COR-L47 (cell line): ENCODE measurements around the gene CYP46A1.

Source experiments
- DNase-seq: peaks from one replicate; lab custom pipeline; 2025; lab: John Stamatoyannopoulos, UW

Gene CYP46A1

GRCh38 chr14:99673305-99674063, 10.6 kb upstream of the CYP46A1 start:
- no peak for DNase-seq

- no peak for DNase-seq
Measured at GRCh38 chr14:99674064-99674650, 9.9 kb upstream of the CYP46A1 start.

- DNase-seq = no peak
Measured at GRCh38 chr14:99674776-99675381, 9.2 kb upstream of the CYP46A1 start.

DNA sequence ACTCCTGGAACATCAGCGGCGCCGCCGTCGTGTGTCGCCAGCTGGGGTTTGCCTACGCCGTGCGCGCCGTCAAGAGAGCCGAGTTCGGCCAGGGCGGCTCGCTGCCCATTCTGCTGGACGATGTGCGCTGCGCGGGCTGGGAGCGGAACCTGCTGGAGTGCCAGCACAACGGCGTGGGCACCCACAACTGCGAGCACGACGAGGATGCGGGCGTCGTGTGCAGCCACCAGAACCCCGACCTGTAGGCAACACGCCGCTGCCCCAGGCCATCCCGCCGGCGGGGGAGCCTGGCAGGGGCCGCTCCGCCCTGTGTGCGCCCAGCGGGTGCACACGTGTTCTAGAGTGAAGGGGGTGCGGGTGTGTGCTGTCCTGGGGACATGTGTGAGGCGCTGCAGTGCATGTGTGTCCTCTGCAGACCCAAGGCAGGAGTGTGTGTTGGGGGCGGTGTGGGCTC, 8.7 kb upstream of the CYP46A1 start:
- DNase-seq = no peak

- no peak for DNase-seq
Measured at GRCh38 chr14:99675951-99676350, 8.1 kb upstream of the CYP46A1 start.

DNA sequence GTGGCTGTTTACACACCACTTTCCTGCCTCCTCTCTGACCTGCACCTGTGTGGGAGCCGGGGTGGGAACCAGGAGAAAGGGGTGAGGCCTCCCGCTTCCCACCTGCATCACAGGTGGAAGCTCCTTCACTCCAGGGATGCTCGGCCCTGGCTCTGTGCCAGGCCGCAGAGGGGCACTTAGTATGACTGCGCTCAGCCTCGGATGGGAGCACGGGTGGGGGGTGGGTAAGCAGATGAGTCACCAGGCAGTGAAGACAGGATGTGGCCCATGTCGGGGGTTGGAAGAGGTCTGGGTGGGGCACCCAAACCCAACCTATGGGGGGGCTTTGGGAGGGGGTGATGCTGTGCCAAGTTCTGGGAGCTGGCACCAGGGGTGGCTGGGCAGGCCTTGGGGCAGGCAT, 7.4 kb upstream of the CYP46A1 start:
- DNase-seq = peak; percentile 5

DNA sequence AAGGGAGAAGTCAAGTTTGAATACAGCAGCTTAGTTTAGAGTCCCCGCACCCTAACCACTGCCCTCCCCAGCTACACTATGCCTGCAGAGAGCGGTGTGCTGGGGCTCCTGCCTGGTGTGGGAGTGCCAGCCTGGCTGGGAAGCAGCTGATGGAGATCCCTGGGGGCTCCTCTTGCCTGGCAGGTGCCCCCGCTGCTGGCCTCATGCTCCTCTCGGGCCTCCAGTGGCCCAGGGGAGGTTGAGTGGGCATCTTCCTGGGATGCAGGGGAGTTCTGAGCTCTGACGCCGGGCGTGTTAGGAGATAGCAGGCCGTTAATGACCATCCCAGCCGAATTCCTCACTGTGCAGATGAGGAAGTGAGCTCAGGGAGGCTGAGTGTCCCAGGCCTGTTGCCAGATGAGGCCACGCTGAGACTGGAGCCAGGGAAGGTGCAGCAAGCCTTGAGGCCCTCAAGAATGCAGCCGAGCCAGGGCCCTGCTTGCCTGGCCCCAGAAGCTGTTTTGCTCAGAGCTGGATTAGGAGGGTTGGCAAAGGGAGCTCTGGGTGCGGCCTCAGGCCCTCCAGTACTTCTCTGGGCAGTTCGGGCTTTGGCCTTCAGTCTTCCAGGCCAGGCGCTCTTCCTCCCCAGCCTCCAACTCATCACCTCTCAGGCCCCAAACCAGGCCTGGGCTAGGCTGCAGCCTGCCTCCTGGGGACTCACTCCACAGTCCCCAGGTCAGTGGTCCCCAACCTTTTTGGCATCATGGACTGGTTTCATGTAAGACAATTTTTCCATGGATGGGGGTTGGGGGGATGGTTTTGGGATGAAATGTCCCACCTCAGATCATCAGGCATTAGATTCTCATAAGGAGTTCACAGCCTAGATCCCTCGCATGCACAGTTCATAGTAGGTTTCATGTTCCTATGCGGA, 6.6 kb upstream of the CYP46A1 start:
- no peak for DNase-seq

DNA sequence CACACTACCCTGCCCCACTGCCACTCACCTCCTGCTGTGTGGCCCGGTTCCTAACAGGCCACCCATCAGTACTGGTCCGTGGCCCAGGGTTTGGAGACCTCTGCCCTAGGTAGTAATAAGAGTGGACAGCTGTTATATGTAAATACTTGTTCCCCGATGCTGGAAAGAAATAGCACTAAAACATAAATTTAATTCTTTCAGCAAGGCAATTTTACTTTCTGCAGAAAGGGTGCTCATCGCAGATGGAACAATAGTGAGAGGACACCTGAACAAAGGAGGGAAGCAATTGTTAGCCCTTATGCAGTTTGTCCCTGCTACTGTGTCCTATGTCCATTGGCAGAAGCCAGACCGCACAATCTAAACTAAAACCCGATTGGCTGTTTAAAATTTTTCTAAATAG, 5.9 kb upstream of the CYP46A1 start:
- DNase-seq = no peak

- no peak for DNase-seq
Measured at GRCh38 chr14:99679111-99679510, 5.0 kb upstream of the CYP46A1 start.

- no peak for DNase-seq
Measured at GRCh38 chr14:99679543-99679942, 4.6 kb upstream of the CYP46A1 start.

GRCh38 chr14:99679996-99680395, 4.1 kb upstream of the CYP46A1 start:
- DNase-seq = no peak

- DNase-seq = no peak
Measured at GRCh38 chr14:99681101-99681831, 2.8 kb upstream of the CYP46A1 start.

GRCh38 chr14:99681832-99682148, 2.3 kb upstream of the CYP46A1 start:
- DNase-seq = peak; percentile 40

- peak; percentile 79 for DNase-seq
Measured at GRCh38 chr14:99682809-99683618, 1.1 kb upstream of the CYP46A1 start.

DNA sequence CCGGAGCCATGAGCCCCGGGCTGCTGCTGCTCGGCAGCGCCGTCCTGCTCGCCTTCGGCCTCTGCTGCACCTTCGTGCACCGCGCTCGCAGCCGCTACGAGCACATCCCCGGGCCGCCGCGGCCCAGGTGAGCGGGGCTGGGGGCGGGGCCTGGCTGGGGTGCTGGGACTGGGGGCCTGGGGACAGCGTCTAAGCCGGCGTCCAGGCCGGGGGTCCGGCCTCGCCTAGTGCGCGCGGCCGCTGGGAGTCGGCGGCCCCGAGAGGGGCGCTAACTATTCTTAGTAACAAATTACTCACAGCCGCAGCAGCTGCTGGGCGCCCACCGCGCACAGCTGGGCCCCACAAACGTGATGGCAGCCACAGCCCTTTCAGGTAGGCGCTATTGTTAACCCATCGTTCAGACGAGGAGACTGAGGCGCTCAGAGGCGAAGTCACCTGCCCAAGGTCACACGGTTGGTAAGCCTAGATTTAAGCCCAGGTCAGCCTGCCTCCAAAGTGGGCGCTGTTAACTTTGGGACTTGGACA, 374 bp downstream of the CYP46A1 start:
- DNase-seq = peak; percentile 71

- no peak for DNase-seq
Measured at GRCh38 chr14:99685151-99685591, 1.1 kb downstream of the CYP46A1 start.

GRCh38 chr14:99685596-99685995, 1.5 kb downstream of the CYP46A1 start:
- no peak for DNase-seq

DNA sequence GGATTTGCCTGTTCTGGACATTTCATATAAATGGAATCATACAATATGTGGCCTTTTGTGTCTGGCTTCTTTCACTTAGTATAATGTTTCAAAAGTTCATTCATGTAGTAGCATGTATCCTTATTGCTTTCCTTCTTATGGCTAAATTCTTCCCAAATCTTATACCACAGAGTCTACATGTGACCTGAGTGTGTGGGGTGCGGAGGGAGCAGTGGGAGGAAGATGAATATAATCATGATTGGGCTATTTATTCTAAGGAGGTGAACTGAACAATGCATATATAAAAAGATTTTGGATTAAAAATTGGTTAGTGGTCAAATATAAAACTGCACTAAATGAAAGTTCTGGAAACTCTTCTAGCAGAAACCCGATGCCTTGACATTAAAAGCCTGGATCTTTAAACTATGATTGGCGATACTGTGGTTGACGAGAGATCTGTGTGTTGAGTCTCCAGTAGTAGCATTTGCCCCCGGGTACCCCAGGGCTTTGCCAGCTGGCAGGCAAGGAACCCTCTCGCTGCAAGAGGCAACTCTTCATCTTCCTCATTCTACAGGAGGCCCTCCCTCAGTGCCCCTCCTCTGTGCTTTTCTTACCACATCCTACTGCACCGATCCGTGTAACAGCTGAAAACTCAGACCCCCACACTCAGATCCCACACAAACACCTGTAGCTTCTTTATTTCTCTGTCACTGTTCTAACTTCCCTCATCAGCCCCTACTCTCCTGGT, 2.6 kb downstream of the CYP46A1 start:
- DNase-seq = no peak

GRCh38 chr14:99687284-99688209, 3.4 kb downstream of the CYP46A1 start:
- DNase-seq = no peak
